ENCODE measurements around the gene NLK.
"Not testable (repeated sequence)": the region's sequence is repeated elsewhere in the genome, so short reads cannot be mapped to it uniquely, and the experiment has no call there.

NLK gene

GRCh38 chr17:28072936-28073533 lies 30.6 kb downstream of the NLK start:
- H3K9me3 Mint-ChIP-seq: peaks cover 14% of the 10 kb centered on the region
- no peaks in the 10 kb centered on the region for H3K27me3 Mint-ChIP-seq (ENCODE audit: low read depth)
- H3K36me3 Mint-ChIP-seq (ENCODE audit: low read depth): peaks cover 14% of the 10 kb centered on the region
- H3K27ac Mint-ChIP-seq: no peak overlapping the region
- H3K4me1 Mint-ChIP-seq (ENCODE audit: low read depth): peaks cover 27% of the 10 kb centered on the region
- no peak overlapping the region for H3K4me3 Mint-ChIP-seq

GRCh38 chr17:28074010-28074409 lies 31.5 kb downstream of the NLK start:
- Mint-ChIP-seq H3K27me3 (ENCODE audit: low read depth) (no peaks in the 10 kb centered on the region), H3K36me3 (ENCODE audit: low read depth) (peaks cover 12% of the 10 kb centered on the region), H3K4me1 (ENCODE audit: low read depth) (peaks cover 34% of the 10 kb centered on the region), H3K4me3 (no peak overlapping the region), H3K27ac (no peak overlapping the region), H3K9me3 (peaks cover 14% of the 10 kb centered on the region)

GRCh38 chr17:28076144-28076543 lies 33.7 kb downstream of the NLK start:
- no peak overlapping the region for H3K4me3 Mint-ChIP-seq
- H3K27me3 Mint-ChIP-seq (ENCODE audit: low read depth): no peaks in the 10 kb centered on the region
- peaks cover 37% of the 10 kb centered on the region for H3K4me1 Mint-ChIP-seq (ENCODE audit: low read depth)
- peaks cover 9% of the 10 kb centered on the region for H3K9me3 Mint-ChIP-seq
- peaks cover 8% of the 10 kb centered on the region for H3K36me3 Mint-ChIP-seq (ENCODE audit: low read depth)
- H3K27ac Mint-ChIP-seq: no peak overlapping the region

- not testable (repeated sequence) for H3K4me3 Mint-ChIP-seq; H3K27ac Mint-ChIP-seq; H3K36me3 Mint-ChIP-seq (ENCODE audit: low read depth); H3K27me3 Mint-ChIP-seq (ENCODE audit: low read depth); H3K9me3 Mint-ChIP-seq
- peaks cover 29% of the 10 kb centered on the region for H3K4me1 Mint-ChIP-seq (ENCODE audit: low read depth)
Measured at GRCh38 chr17:28077140-28077539, 34.7 kb downstream of the NLK start.

GRCh38 chr17:28078341-28079229 lies 36.1 kb downstream of the NLK start:
- H3K36me3 Mint-ChIP-seq (ENCODE audit: low read depth): peaks cover 1% of the 10 kb centered on the region
- H3K4me3 Mint-ChIP-seq: no peak overlapping the region
- no peaks in the 10 kb centered on the region for H3K27me3 Mint-ChIP-seq (ENCODE audit: low read depth)
- H3K27ac Mint-ChIP-seq: no peak overlapping the region
- no peaks in the 10 kb centered on the region for H3K9me3 Mint-ChIP-seq
- peaks cover 21% of the 10 kb centered on the region for H3K4me1 Mint-ChIP-seq (ENCODE audit: low read depth)

- H3K36me3 Mint-ChIP-seq (ENCODE audit: low read depth): peaks cover 3% of the 10 kb centered on the region
- no peak overlapping the region for H3K4me3 Mint-ChIP-seq
- H3K4me1 Mint-ChIP-seq (ENCODE audit: low read depth): peaks cover 19% of the 10 kb centered on the region
- H3K9me3 Mint-ChIP-seq: no peaks in the 10 kb centered on the region
- H3K27ac Mint-ChIP-seq: no peak overlapping the region
- H3K27me3 Mint-ChIP-seq (ENCODE audit: low read depth): no peaks in the 10 kb centered on the region
Measured at GRCh38 chr17:28081467-28081866, 39.0 kb downstream of the NLK start.

GRCh38 chr17:28085766-28086165 lies 43.3 kb downstream of the NLK start:
- Mint-ChIP-seq H3K9me3 (no peaks in the 10 kb centered on the region), H3K27me3 (ENCODE audit: low read depth) (no peaks in the 10 kb centered on the region), H3K4me3 (no peak overlapping the region), H3K27ac (no peak overlapping the region), H3K36me3 (ENCODE audit: low read depth) (peaks cover 2% of the 10 kb centered on the region), H3K4me1 (ENCODE audit: low read depth) (peaks cover 12% of the 10 kb centered on the region)

- H3K27ac Mint-ChIP-seq: no peak overlapping the region
- H3K4me3 Mint-ChIP-seq: no peak overlapping the region
- peaks cover 2% of the 10 kb centered on the region for H3K36me3 Mint-ChIP-seq (ENCODE audit: low read depth)
- peaks cover 12% of the 10 kb centered on the region for H3K4me1 Mint-ChIP-seq (ENCODE audit: low read depth)
- no peaks in the 10 kb centered on the region for H3K9me3 Mint-ChIP-seq
- no peaks in the 10 kb centered on the region for H3K27me3 Mint-ChIP-seq (ENCODE audit: low read depth)
Measured at GRCh38 chr17:28086519-28086918, 44.0 kb downstream of the NLK start.

GRCh38 chr17:28087743-28088142 lies 45.3 kb downstream of the NLK start:
- H3K9me3 Mint-ChIP-seq: no peaks in the 10 kb centered on the region
- no peak overlapping the region for H3K4me3 Mint-ChIP-seq
- peaks cover 12% of the 10 kb centered on the region for H3K4me1 Mint-ChIP-seq (ENCODE audit: low read depth)
- no peak overlapping the region for H3K27ac Mint-ChIP-seq
- H3K36me3 Mint-ChIP-seq (ENCODE audit: low read depth): peaks cover 2% of the 10 kb centered on the region
- no peaks in the 10 kb centered on the region for H3K27me3 Mint-ChIP-seq (ENCODE audit: low read depth)

GRCh38 chr17:28090551-28090950 lies 48.1 kb downstream of the NLK start:
- H3K27ac Mint-ChIP-seq: no peak overlapping the region
- H3K4me1 Mint-ChIP-seq (ENCODE audit: low read depth): peaks cover 9% of the 10 kb centered on the region
- H3K27me3 Mint-ChIP-seq (ENCODE audit: low read depth): no peaks in the 10 kb centered on the region
- H3K36me3 Mint-ChIP-seq (ENCODE audit: low read depth): no peaks in the 10 kb centered on the region
- H3K9me3 Mint-ChIP-seq: no peaks in the 10 kb centered on the region
- H3K4me3 Mint-ChIP-seq: no peak overlapping the region

- Mint-ChIP-seq H3K4me1 (ENCODE audit: low read depth) (peaks cover 7% of the 10 kb centered on the region), H3K27ac (no peak overlapping the region), H3K9me3 (no peaks in the 10 kb centered on the region), H3K27me3 (ENCODE audit: low read depth) (no peaks in the 10 kb centered on the region), H3K4me3 (no peak overlapping the region), H3K36me3 (ENCODE audit: low read depth) (no peaks in the 10 kb centered on the region)
Measured at GRCh38 chr17:28092088-28092487, 49.6 kb downstream of the NLK start.

GRCh38 chr17:28093999-28094716 lies 51.7 kb downstream of the NLK start:
- Mint-ChIP-seq H3K9me3 (no peaks in the 10 kb centered on the region), H3K36me3 (ENCODE audit: low read depth) (no peaks in the 10 kb centered on the region), H3K27me3 (ENCODE audit: low read depth) (no peaks in the 10 kb centered on the region), H3K4me3 (no peak overlapping the region), H3K27ac (no peak overlapping the region), H3K4me1 (ENCODE audit: low read depth) (peaks cover 7% of the 10 kb centered on the region)

GRCh38 chr17:28096756-28097155 lies 54.3 kb downstream of the NLK start:
- Mint-ChIP-seq H3K36me3 (ENCODE audit: low read depth) (no peaks in the 10 kb centered on the region), H3K9me3 (no peaks in the 10 kb centered on the region), H3K27ac (no peak overlapping the region), H3K4me3 (no peak overlapping the region), H3K27me3 (ENCODE audit: low read depth) (no peaks in the 10 kb centered on the region), H3K4me1 (ENCODE audit: low read depth) (no peaks in the 10 kb centered on the region)

- Mint-ChIP-seq H3K4me1 (ENCODE audit: low read depth) (no peaks in the 10 kb centered on the region), H3K36me3 (ENCODE audit: low read depth) (no peaks in the 10 kb centered on the region), H3K27me3 (ENCODE audit: low read depth) (no peaks in the 10 kb centered on the region)
Measured at GRCh38 chr17:28097254-28097653, 54.8 kb downstream of the NLK start.

GRCh38 chr17:28097901-28098300 lies 55.4 kb downstream of the NLK start:
- H3K9me3 Mint-ChIP-seq: no peaks in the 10 kb centered on the region
- no peaks in the 10 kb centered on the region for H3K27me3 Mint-ChIP-seq (ENCODE audit: low read depth)
- no peaks in the 10 kb centered on the region for H3K36me3 Mint-ChIP-seq (ENCODE audit: low read depth)
- no peak overlapping the region for H3K4me3 Mint-ChIP-seq
- H3K4me1 Mint-ChIP-seq (ENCODE audit: low read depth): no peaks in the 10 kb centered on the region
- H3K27ac Mint-ChIP-seq: no peak overlapping the region

More at GRCh38 chr17:28097254-28097653, 54.8 kb downstream of the NLK start:
- Mint-ChIP-seq H3K9me3 (no peaks in the 10 kb centered on the region), H3K27ac (no peak overlapping the region), H3K4me3 (no peak overlapping the region)
